HCT116 (cell line): Measurements from ENCODE around the gene ASCC1. TPM values are rescaled to one million over a fixed set of nuclear protein-coding genes. Genes with fewer than 3 reads are reported as not detected.

Experiments used
- ATAC-seq: fragments of 200-7000 bp; cut with Tn5 transposase; 2 replicates; pipeline ENCODE4 v1.9.1; 2020; ENCODE audit warnings: mild to moderate bottlenecking, moderate library complexity
- BruUV-seq: library from RNA; stranded (reverse); fragments of 400-500 nt; replicated peaks from 2 replicates; lab custom pipeline; 2021; lab: Mats Ljungman, UMichigan
- CTCF ChIA-PET: fragments of 300-600 bp; sonication (Branson Sonifier 250); formaldehyde crosslinking; loops from one replicate; lab custom pipeline; 2021; ENCODE audit warnings: antibody characterized with exemption; lab: Charles Lee
- POLR2A ChIA-PET: fragments of 300-600, 350-600 bp; sonication (Branson Sonifier 250); formaldehyde crosslinking; loops from one replicate; lab custom pipeline; 2021; ENCODE audit warnings: antibody characterized with exemption; lab: Charles Lee
- RAD21 ChIA-PET, 2 experiments: fragments of 300-600 bp; sonication (Branson Sonifier 250); formaldehyde crosslinking; loops; one replicate each; lab custom pipeline; 2023; ENCODE audit warnings: low total read pairs in 2 of 2; ENCODE audit not compliant: uncharacterized antibody in 2 of 2, unreplicated experiment in 2 of 2, low non-redundant PET in 1 of 2; lab: Charles Lee
- DNase-seq: peaks from one replicate; pipeline ENCODE4 v3.0.0-alpha.2; 2010; ENCODE audit warnings: low read depth, low spot score
- H2AFZ ChIP-seq: fragments of 200-600 bp; shearing (Covaris generic), sonication (generic); 2 replicates; pipeline ENCODE4 v1.6.1; 2017; ENCODE audit warnings: low read depth, mixed run types, mixed read lengths, antibody characterized with exemption, low read length; ENCODE audit not compliant: poor library complexity, severe bottlenecking
- H3K27ac ChIP-seq: 2 replicates; pipeline ENCODE4 v1.5.1; 2012; ENCODE audit warnings: low read depth, low read length
- H3K27me3 ChIP-seq: fragments of 200-600 bp; sonication (generic); 2 replicates; pipeline ENCODE4 v1.6.1; 2016; ENCODE audit warnings: mixed run types, low read length, mixed read lengths; ENCODE audit not compliant: insufficient read depth
- H3K36me3 ChIP-seq, 2 experiments: fragments of 200-500 bp in 1 of 2; fragments of 200-600 bp in 1 of 2; sonication (Bioruptor generic) in 1 of 2; sonication (generic) in 1 of 2; 2 replicates each; pipeline versions ENCODE4 v1.5.1 to v1.6.1; 2014 to 2016; ENCODE audit warnings: low read length in 2 of 2, inconsistent platforms in 1 of 2, mixed read lengths in 1 of 2, mixed run types in 1 of 2; ENCODE audit not compliant: insufficient read depth in 2 of 2, control insufficient read depth in 1 of 2
- H3K4me1 ChIP-seq, 2 experiments: fragments of 200-600 bp in 1 of 2; sonication (generic) in 1 of 2; 2 replicates each; pipeline versions ENCODE4 v1.5.1 to v1.6.1; 2012 to 2017; ENCODE audit warnings: low read length in 2 of 2, inconsistent platforms in 1 of 2, mild to moderate bottlenecking in 1 of 2, mixed read lengths in 1 of 2, mixed run types in 1 of 2, moderate library complexity in 1 of 2; ENCODE audit not compliant: insufficient read depth in 2 of 2, control insufficient read depth in 1 of 2
- H3K4me2 ChIP-seq: fragments of 200-600 bp; sonication (generic); 2 replicates; pipeline ENCODE4 v1.6.1; 2017; ENCODE audit warnings: mixed run types, low read length, mixed read lengths
- H3K4me3 ChIP-seq, 2 experiments: fragments of 200-600 bp in 1 of 2; sonication (generic) in 1 of 2; replicated peaks in 1 of 2; 2 replicates each; pipeline ENCODE4 v1.5.1; 2011 to 2016; ENCODE audit warnings: low read length in 2 of 2, control low read depth in 1 of 2, low read depth in 1 of 2, mild to moderate bottlenecking in 1 of 2, mixed read lengths in 1 of 2, mixed run types in 1 of 2
- H3K79me2 ChIP-seq: fragments of 200-600 bp; sonication (generic); 2 replicates; pipeline ENCODE4 v1.6.1; 2017; ENCODE audit warnings: mild to moderate bottlenecking, mixed run types, low read length, moderate library complexity, mixed read lengths; ENCODE audit not compliant: insufficient read depth
- H3K9ac ChIP-seq: fragments of 200-600 bp; sonication (generic); 2 replicates; pipeline ENCODE4 v1.6.1; 2016; ENCODE audit warnings: low read length, mixed read lengths
- H3K9me2 ChIP-seq: fragments of 200-600 bp; sonication (generic), shearing (Covaris generic); 2 replicates; pipeline ENCODE4 v1.6.1; 2017; ENCODE audit warnings: mixed run types, mild to moderate bottlenecking, moderate library complexity; ENCODE audit not compliant: insufficient read depth
- H3K9me3 ChIP-seq, 2 experiments: fragments of 200-500 bp in 1 of 2; fragments of 200-600 bp in 1 of 2; sonication (Bioruptor generic) in 1 of 2; sonication (generic) in 1 of 2; 2 replicates each; pipeline ENCODE4 v1.6.1; 2014 to 2017; ENCODE audit warnings: low read length in 2 of 2, mixed read lengths in 2 of 2, inconsistent platforms in 1 of 2, low read depth in 1 of 2, mild to moderate bottlenecking in 1 of 2, mixed run types in 1 of 2, moderate library complexity in 1 of 2; ENCODE audit not compliant: control insufficient read depth in 1 of 2, insufficient read depth in 1 of 2
- H4K20me1 ChIP-seq: fragments of 200-600 bp; sonication (generic), shearing (Covaris generic); 2 replicates; pipeline ENCODE4 v1.6.1; 2017; ENCODE audit warnings: mixed run types, mild to moderate bottlenecking, moderate library complexity; ENCODE audit not compliant: insufficient read depth
- CBX3 ChIP-seq: IDR thresholded peaks from 2 replicates; pipeline ENCODE4 v1.6.1; 2012; ENCODE audit warnings: low read depth
- EGR1 ChIP-seq: IDR thresholded peaks from 2 replicates; pipeline ENCODE4 v1.6.1; 2012; ENCODE audit warnings: low read depth
- EZH2phosphoT487 ChIP-seq: fragments of 200-600 bp; IDR thresholded peaks from 2 replicates; pipeline ENCODE4 v1.6.1; 2018; ENCODE audit warnings: antibody characterized with exemption, borderline replicate concordance
- FOSL1 ChIP-seq: IDR thresholded peaks from 2 replicates; pipeline ENCODE4 v1.6.1; 2012; ENCODE audit warnings: low read depth
- JUND ChIP-seq: IDR thresholded peaks from 2 replicates; pipeline ENCODE4 v1.6.1; 2012
- POLR2A ChIP-seq: IDR thresholded peaks from 2 replicates; pipeline ENCODE4 v1.7.0; 2011; ENCODE audit warnings: borderline replicate concordance; ENCODE audit not compliant: insufficient read depth, insufficient read length; ENCODE audit errors: extremely low read depth
- POLR2AphosphoS5 ChIP-seq: IDR thresholded peaks from 2 replicates; pipeline ENCODE4 v1.6.1; 2011; ENCODE audit warnings: mild to moderate bottlenecking, low read depth, low read length, moderate library complexity
- RAD21 ChIP-seq: IDR thresholded peaks from 2 replicates; pipeline ENCODE4 v1.6.1; 2012; ENCODE audit warnings: low read depth, mild to moderate bottlenecking
- TCF7L2 ChIP-seq: IDR thresholded peaks from 2 replicates; pipeline ENCODE4 v1.7.0; 2011; ENCODE audit warnings: borderline replicate concordance, inconsistent platforms; ENCODE audit not compliant: insufficient read depth, insufficient read length; ENCODE audit errors: extremely low read depth
- intact Hi-C: fragments of 100-400 bp; cut with micrococcal nuclease; formaldehyde crosslinking; loops from 2 replicates; pipeline ENCODE4 v1.10.0; 2022
- total RNA-seq: library from RNA; stranded (reverse); gene quantifications from one replicate; pipeline ENCODE4 v1.2.1, GENCODE V29; 2021; ENCODE audit not compliant: unreplicated experiment
- TF ChIP-seq, protein P1 (sequence below): IDR thresholded peaks from 2 replicates; pipeline ENCODE4 v1.6.1; 2011; ENCODE audit warnings: mild to moderate bottlenecking, low read length, moderate library complexity; ENCODE audit not compliant: insufficient replicate concordance; ENCODE audit errors: extremely low read depth
- TF ChIP-seq, protein P2 (sequence below), 3 experiments: fragments of 200-600 bp in 1 of 3; sonication (generic) in 1 of 3; IDR thresholded peaks in 2 of 3; conservative IDR thresholded peaks in 1 of 3; 2 replicates each; pipeline ENCODE4 v1.5.1; 2012 to 2017; ENCODE audit warnings: low read depth in 2 of 3, low read length in 2 of 3, antibody characterized with exemption in 1 of 3, borderline replicate concordance in 1 of 3, control low read depth in 1 of 3, mild to moderate bottlenecking in 1 of 3, mixed read lengths in 1 of 3, mixed run types in 1 of 3, moderate library complexity in 1 of 3; ENCODE audit not compliant: insufficient read depth in 1 of 3

ASCC1 gene
- total RNA-seq, 1 experiment from 2014 or later = 34.5 TPM

DNA sequence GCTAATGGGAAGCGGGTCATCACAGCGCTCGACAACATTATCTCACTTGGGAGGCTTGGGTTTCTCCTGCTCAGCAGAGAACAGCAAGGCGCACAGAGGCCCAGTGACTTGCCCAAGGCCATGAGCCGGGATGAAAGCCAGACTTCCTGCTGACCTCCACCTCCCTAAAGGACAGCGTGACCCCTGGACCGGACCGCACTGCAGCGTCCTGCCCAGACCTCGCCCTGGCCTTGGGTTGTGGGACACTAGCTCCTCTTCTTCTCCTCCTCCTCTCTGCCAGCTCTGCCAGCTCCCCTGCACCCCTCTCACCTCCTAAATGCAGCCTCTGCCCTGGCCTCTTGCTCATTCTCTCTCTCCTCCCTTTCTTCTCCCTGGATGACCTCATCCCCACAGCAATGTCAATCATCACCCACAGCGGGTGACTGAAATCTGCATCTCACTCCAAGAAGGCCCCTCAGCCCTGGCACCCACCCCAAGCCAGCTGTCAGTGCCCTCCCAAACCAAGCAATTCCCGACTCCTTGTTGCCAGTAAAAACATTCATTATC, 147.1 kb downstream of the ASCC1 start:
- BruUV-seq = no TSS peak
- Histone ChIP-seq H4K20me1 (no peaks in the 10 kb centered on the region), H2AFZ (no peak overlapping the region), H3K9me3 (no peaks in the 10 kb centered on the region; a peak in 1 of 4 replicates), H3K9ac (no peak overlapping the region), H3K4me2 (no peak overlapping the region), H3K36me3 (no peaks in the 10 kb centered on the region), H3K27ac (no peak overlapping the region), H3K27me3 (no peaks in the 10 kb centered on the region), H3K4me3 (no peak overlapping the region), H3K79me2 (no peaks in the 10 kb centered on the region), H3K4me1 (peaks cover 1 to 2% of the 10 kb centered on the region in 2 experiments; a peak in 2 of 4 replicates), H3K9me2 (no peaks in the 10 kb centered on the region)
- TF ChIP-seq RAD21 = no peak
- no peak for TF ChIP-seq EGR1
- TF ChIP-seq, protein P1, sequence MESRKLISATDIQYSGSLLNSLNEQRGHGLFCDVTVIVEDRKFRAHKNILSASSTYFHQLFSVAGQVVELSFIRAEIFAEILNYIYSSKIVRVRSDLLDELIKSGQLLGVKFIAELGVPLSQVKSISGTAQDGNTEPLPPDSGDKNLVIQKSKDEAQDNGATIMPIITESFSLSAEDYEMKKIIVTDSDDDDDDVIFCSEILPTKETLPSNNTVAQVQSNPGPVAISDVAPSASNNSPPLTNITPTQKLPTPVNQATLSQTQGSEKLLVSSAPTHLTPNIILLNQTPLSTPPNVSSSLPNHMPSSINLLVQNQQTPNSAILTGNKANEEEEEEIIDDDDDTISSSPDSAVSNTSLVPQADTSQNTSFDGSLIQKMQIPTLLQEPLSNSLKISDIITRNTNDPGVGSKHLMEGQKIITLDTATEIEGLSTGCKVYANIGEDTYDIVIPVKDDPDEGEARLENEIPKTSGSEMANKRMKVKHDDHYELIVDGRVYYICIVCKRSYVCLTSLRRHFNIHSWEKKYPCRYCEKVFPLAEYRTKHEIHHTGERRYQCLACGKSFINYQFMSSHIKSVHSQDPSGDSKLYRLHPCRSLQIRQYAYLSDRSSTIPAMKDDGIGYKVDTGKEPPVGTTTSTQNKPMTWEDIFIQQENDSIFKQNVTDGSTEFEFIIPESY = no peak
- no peak for TF ChIP-seq POLR2AphosphoS5
- no peak for TF ChIP-seq JUND
- TF ChIP-seq FOSL1 = no peak
- TF ChIP-seq TCF7L2 = no peak
- TF ChIP-seq CBX3 = no peak
- TF ChIP-seq, protein P2, sequence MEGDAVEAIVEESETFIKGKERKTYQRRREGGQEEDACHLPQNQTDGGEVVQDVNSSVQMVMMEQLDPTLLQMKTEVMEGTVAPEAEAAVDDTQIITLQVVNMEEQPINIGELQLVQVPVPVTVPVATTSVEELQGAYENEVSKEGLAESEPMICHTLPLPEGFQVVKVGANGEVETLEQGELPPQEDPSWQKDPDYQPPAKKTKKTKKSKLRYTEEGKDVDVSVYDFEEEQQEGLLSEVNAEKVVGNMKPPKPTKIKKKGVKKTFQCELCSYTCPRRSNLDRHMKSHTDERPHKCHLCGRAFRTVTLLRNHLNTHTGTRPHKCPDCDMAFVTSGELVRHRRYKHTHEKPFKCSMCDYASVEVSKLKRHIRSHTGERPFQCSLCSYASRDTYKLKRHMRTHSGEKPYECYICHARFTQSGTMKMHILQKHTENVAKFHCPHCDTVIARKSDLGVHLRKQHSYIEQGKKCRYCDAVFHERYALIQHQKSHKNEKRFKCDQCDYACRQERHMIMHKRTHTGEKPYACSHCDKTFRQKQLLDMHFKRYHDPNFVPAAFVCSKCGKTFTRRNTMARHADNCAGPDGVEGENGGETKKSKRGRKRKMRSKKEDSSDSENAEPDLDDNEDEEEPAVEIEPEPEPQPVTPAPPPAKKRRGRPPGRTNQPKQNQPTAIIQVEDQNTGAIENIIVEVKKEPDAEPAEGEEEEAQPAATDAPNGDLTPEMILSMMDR (IDR thresholded peaks at IDR 0.05 in 2 of 3, conservative IDR thresholded peaks at IDR 0.05 in 1 of 3; ENCODE audit: borderline replicate concordance in 1 of 3, insufficient read depth in 1 of 3, low read depth in 2 of 3, low read length in 2 of 3) = no peak
- TF ChIP-seq EZH2phosphoT487 = no peak
- TF ChIP-seq POLR2A = no peak
- RAD21 ChIA-PET = no interaction called here
- POLR2A ChIA-PET = no interaction called here
- ATAC-seq (no peak), DNase-seq (no peak)
- CTCF ChIA-PET = interaction anchor here (1.6 kb wide), 1 partner anchor 20 kb away, joined by 7 read pairs; no protein-coding TSS in a partner anchor
- intact Hi-C loops = no loop called here
